ENCODE measurements around the gene MS4A4E. TPM values are rescaled to one million over a fixed set of nuclear protein-coding genes. Genes with fewer than 3 reads are reported as not detected.

Gene MS4A4E
- total RNA-seq (not detected in 2 replicates), polyA plus RNA-seq (not detected in 2 replicates), polyA minus RNA-seq (not detected in 2 replicates), Bru-seq, nascent RNA (percentile 4 among the genes with signal in this experiment), BruChase-seq, experiment 1, labeled RNA remaining after a 6-hour chase (not detected), BruChase-seq, experiment 2, labeled RNA remaining after a 2-hour chase (percentile 5 among the genes with signal in this experiment)
- polyA plus RNA-seq (2011; cell fraction: cytosol; rRNA removed): not detected in 2 replicates
- polyA plus RNA-seq (2011; cell fraction: nucleus; rRNA removed): 0.29 TPM in 1 of 2 replicates, not detected in the other
- not detected in 2 replicates for polyA plus RNA-seq (2012)
- not detected for polyA minus RNA-seq (2011; cell fraction: cytosol; rRNA and poly(A)+ RNA removed)
- 0.38 TPM in 1 of 2 replicates, not detected in the other for polyA minus RNA-seq (2011; cell fraction: nucleus; rRNA and poly(A)+ RNA removed)
- long read RNA-seq: 0 reads

DNA sequence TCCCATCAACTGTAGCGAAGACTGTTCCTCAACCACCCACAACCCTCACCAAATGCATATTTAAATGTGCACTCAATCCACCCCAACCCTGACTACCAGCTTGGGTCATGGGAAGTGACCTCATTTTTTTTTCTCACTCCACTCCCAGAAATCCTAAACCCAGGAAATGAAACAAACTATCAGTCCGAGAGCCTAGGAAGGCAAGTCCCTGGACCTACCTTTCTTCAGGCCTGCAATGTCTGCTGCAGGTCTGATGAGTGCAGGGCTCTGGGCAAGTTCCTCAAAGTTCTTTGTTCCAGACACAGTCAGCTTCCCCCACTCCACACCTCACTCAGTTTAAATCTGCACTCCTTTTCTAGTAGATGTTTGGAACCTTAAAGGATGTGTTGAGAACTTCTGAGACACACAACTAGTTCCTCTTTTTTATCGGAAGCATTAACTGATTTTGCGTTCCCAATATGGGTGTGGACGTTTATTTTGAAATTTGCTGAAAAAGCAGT is at the start of gene MS4A4E:
MS4A4E (minus strand) TSS at position 398 of the 500 bp plus-strand sequence. CDS start 13,082 bp downstream, outside the sequence.
- no peak within 1 kb of the TSS for H3K9ac ChIP-seq (replicated peaks; ENCODE audit: extremely low read depth, insufficient read depth, low read length)
- no peak within 1 kb of the TSS for H3K4me2 ChIP-seq (ENCODE audit: insufficient read depth, low read length)
- no peak within 1 kb of the TSS for H2AFZ ChIP-seq (ENCODE audit: low read depth, low read length)
- H3K4me3 ChIP-seq (replicated peaks in 1 of 3; ENCODE audit: insufficient read depth in 1 of 3, low read depth in 1 of 3, low read length in 3 of 3): no peak within 1 kb of the TSS
- dilution Hi-C loops (cut with MboI; ENCODE audit: extremely low pct_ligation_motif_present, low sequenced_read_pairs): no loop called here
- no peaks in the 10 kb centered on the region for H3K9me3 ChIP-seq (replicated peaks; ENCODE audit: control insufficient read depth, insufficient read depth, low read length)
- TF ChIP-seq EZH2 (IDR thresholded peaks at IDR 0.05; ENCODE audit: borderline replicate concordance, low read depth, low read length, severe bottlenecking): no peak
- no peak for TF ChIP-seq POLR2A (IDR thresholded peaks at IDR 0.05; ENCODE audit: low read depth, low read length)
- TF ChIP-seq MYC (IDR thresholded peaks at IDR 0.05; ENCODE audit: low read depth, low read length): no peak
- no peak for TF ChIP-seq GATA2 (IDR thresholded peaks at IDR 0.05; ENCODE audit: insufficient read depth, insufficient read length, low read depth, low read length)
- TF ChIP-seq, protein P1, sequence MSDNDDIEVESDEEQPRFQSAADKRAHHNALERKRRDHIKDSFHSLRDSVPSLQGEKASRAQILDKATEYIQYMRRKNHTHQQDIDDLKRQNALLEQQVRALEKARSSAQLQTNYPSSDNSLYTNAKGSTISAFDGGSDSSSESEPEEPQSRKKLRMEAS (IDR thresholded peaks at IDR 0.05; ENCODE audit: insufficient read depth, insufficient read length): no peak
- no peak for TF ChIP-seq POLR2AphosphoS5 (IDR thresholded peaks at IDR 0.05; ENCODE audit: insufficient read depth, low read depth, low read length)
- TF ChIP-seq, protein P2, sequence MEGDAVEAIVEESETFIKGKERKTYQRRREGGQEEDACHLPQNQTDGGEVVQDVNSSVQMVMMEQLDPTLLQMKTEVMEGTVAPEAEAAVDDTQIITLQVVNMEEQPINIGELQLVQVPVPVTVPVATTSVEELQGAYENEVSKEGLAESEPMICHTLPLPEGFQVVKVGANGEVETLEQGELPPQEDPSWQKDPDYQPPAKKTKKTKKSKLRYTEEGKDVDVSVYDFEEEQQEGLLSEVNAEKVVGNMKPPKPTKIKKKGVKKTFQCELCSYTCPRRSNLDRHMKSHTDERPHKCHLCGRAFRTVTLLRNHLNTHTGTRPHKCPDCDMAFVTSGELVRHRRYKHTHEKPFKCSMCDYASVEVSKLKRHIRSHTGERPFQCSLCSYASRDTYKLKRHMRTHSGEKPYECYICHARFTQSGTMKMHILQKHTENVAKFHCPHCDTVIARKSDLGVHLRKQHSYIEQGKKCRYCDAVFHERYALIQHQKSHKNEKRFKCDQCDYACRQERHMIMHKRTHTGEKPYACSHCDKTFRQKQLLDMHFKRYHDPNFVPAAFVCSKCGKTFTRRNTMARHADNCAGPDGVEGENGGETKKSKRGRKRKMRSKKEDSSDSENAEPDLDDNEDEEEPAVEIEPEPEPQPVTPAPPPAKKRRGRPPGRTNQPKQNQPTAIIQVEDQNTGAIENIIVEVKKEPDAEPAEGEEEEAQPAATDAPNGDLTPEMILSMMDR (IDR thresholded peaks at IDR 0.05; ENCODE audit: extremely low read depth in 1 of 2, insufficient read depth in 1 of 2, low read depth in 1 of 2, low read length in 2 of 2): no peak
- no peak for TF ChIP-seq JUN (IDR thresholded peaks at IDR 0.05; ENCODE audit: borderline replicate concordance, insufficient read depth, insufficient read length, low read depth)
- no peak for TF ChIP-seq FOS (IDR thresholded peaks at IDR 0.05; ENCODE audit: borderline replicate concordance, insufficient read depth, low read length)
- FAIRE-seq: no peak
- H3K36me3 ChIP-seq (ENCODE audit: control insufficient read depth in 2 of 2, extremely low read depth in 1 of 2, insufficient read depth in 2 of 2, low read length in 2 of 2): no peaks in the 10 kb centered on the region
- DNase-seq (ENCODE audit: low read depth, low spot score): no peak
- H3K9me1 ChIP-seq (replicated peaks; ENCODE audit: control insufficient read depth, extremely low read depth, insufficient read depth, low read length): no peaks in the 10 kb centered on the region
- no peaks in the 10 kb centered on the region for H4K20me1 ChIP-seq (replicated peaks; ENCODE audit: control insufficient read depth, extremely low read depth, insufficient read depth, low read length)
- no peak within 1 kb of the TSS for H3K27ac ChIP-seq (ENCODE audit: insufficient read depth, low read depth, low read length)
- no peaks in the 10 kb centered on the region for H3K79me2 ChIP-seq (ENCODE audit: control insufficient read depth, insufficient read depth, low read length)
- intact Hi-C loops (cut with micrococcal nuclease): no loop called here
- peaks cover 4 to 5% of the 10 kb centered on the region in 2 experiments for H3K27me3 ChIP-seq (ENCODE audit: control insufficient read depth in 2 of 2, insufficient read depth in 2 of 2, low read length in 2 of 2)
- BruUV-seq (replicated peaks): no TSS peak
- ChIA-PET POLR2A (no interaction called here), CTCF (interaction anchor here (1.1 kb wide), 1 partner anchor 8 kb away, joined by 4 read pairs; no protein-coding TSS in a partner anchor)
- no peaks in the 10 kb centered on the region for H3K4me1 ChIP-seq (ENCODE audit: control insufficient read depth, extremely low read depth, insufficient read depth, low read length)

All from endothelial cell of umbilical vein (primary cell).